RWPE1 (cell line): ENCODE data around the gene DMBX1.

Experiments used
- CTCF ChIA-PET: fragments of 350-600 bp; sonication (Branson Sonifier 250); formaldehyde crosslinking; extraction: SDS; loops from one replicate; lab custom pipeline; 2021; lab: Yijun Ruan, JAX
- POLR2A ChIA-PET: fragments of 400-600 bp; formaldehyde crosslinking; extraction: SDS; loops from one replicate; lab custom pipeline; 2020; ENCODE audit warnings: antibody characterized with exemption; ENCODE audit not compliant: low non-redundant PET; lab: Yijun Ruan, JAX
- DNase-seq: peaks from one replicate; pipeline ENCODE4 v3.0.0; 2012; ENCODE audit warnings: low spot score
- H3K27ac ChIP-seq: fragments of 450-650 bp; 2 replicates; pipeline ENCODE4 v1.5.1; 2017
- CTCF ChIP-seq: fragments of 450-650 bp; conservative IDR thresholded peaks from 2 replicates; pipeline ENCODE4 v1.5.1; 2017; ENCODE audit warnings: low read depth, mild to moderate bottlenecking

Gene DMBX1

DNA sequence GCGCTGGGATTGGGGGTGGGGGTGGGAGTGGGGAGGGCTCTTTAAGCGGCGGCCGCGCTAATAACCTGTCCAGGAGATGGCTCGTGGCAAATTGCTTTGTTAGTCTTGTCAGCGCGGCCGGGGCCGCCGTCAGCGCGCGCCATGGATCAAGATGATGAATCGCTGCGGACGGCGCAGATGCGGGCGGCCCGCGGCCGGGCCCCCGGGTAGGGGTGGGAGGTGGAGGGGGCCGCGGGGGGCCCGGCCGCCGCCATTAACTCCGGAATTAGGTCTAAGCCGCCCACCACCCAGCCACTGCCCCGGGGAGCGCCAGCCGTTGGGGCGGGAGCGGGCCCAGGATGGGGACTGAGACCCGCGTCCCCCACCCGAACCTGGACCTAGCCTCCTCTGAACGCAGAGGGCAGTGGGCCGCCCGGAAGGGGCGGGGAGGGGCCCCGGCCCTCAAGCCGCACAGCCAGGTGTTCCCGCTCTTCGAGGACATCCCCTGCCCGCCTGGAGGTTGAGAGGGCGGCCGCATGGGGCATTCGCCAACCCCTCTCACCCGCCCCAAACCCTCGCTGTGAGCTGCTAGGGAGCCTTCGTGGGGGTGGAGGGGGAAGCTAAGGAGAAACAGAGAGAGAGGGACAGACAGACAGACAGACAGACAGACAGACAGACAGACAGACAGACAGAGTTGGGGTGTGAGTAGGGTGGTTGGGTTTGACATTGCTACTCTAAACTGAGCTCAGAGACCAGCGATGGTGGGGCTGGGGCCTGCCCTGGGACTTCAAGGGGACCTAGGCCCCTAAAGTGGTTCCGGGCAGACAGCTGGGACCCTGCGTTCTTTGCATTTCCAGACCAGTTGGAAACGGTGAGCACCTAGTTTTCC lies 3.8 kb upstream of the DMBX1 start:
- no peak for TF ChIP-seq CTCF
- ChIA-PET POLR2A (no interaction called here), CTCF (interaction anchor here (0.5 to 0.6 kb wide), 2 partner anchors 37 to 47 kb away, joined by 3 to 4 read pairs; no protein-coding TSS in a partner anchor)
- no peak overlapping the region for H3K27ac ChIP-seq
- no peak for DNase-seq

DNA sequence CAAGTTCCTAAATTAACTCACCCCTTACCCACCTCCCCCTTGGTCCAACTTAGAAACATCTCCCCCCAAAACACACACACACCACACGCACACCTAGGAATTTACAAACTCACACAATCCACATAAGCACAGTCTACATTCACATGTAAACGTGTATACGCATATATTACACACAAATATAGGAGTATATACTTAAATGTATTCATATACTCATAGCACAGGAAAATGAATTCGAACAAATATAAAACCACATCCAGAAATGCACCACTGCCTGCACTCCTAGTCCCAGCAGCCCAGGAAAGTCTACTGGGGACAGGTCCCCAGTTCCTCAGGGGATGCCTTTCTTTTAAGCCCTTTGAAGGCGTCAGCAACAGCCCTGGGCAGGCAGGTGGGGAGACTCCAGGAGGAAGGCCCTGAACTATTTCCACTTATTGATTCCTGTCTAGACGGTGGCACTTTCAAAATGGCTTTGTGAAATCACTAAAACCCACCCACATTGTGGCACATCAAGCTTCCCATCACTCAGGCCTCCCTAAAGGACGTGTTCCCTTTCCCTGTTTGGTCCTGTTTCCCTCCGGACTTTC lies 3.1 kb upstream of the DMBX1 start:
- POLR2A ChIA-PET = no interaction called here
- DNase-seq = no peak
- TF ChIP-seq CTCF = no peak
- no peak overlapping the region for H3K27ac ChIP-seq
- CTCF ChIA-PET = interaction anchor here (0.5 to 2.4 kb wide), 5 partner anchors 9 to 409 kb away, joined by 3 to 13 read pairs (median 6); no protein-coding TSS in a partner anchor

- POLR2A ChIA-PET = no interaction called here
- no peak for DNase-seq
- TF ChIP-seq CTCF = no peak
- CTCF ChIA-PET = interaction anchor here (0.5 to 2.4 kb wide), 11 partner anchors 9 to 327 kb away, joined by 3 to 13 read pairs (median 4); no protein-coding TSS in a partner anchor
- H3K27ac ChIP-seq = no peak overlapping the region
Measured at GRCh38 chr1:46487818-46488218, 1.8 kb upstream of the DMBX1 start.

GRCh38 chr1:46488343-46489168 lies 1.1 kb upstream of the DMBX1 start:
- ChIA-PET POLR2A (no interaction called here), CTCF (interaction anchor here (0.6 to 2.4 kb wide), 9 partner anchors 9 to 326 kb away, joined by 3 to 13 read pairs (median 4); no protein-coding TSS in a partner anchor)
- TF ChIP-seq CTCF = no peak
- no peak for DNase-seq
- no peak overlapping the region for H3K27ac ChIP-seq

DNA sequence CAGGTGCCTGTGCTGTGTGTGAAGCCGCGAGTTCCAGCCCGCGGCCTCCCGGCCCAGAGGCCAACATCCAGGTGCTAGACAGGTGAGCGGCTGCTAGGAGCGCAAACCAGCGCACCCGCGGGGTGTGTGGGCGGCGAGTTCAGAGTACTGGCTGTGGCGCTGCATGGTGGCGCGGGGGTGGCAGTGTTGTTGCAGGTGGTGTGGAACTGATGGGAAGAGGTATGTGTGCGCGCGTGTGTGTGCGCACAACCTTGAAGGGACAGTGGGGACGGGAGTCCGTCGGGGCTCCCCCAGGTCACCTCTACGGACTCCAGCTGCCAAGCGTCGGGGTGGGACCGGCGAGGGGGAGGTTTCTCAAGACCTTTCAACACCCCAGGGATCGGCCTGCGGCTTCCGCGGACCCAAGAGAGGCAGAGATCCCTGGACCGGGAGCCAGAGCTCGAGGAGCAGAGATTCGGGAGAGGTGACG lies 433 bp upstream of the DMBX1 start:
- ChIA-PET POLR2A (no interaction called here), CTCF (interaction anchor here (0.8 to 1.2 kb wide), 2 partner anchors 38 to 236 kb away, joined by 3 to 4 read pairs; no protein-coding TSS in a partner anchor)
- TF ChIP-seq CTCF = no peak
- no peak for DNase-seq
- no peak overlapping the region for H3K27ac ChIP-seq

- ChIA-PET CTCF (interaction anchor here (1.2 kb wide), 1 partner anchor 28 kb away, joined by 3 read pairs; no protein-coding TSS in a partner anchor), POLR2A (no interaction called here)
- no peak for DNase-seq
- TF ChIP-seq CTCF = no peak
- H3K27ac ChIP-seq = no peak overlapping the region
Measured at GRCh38 chr1:46490406-46490655, 695 bp downstream of the DMBX1 start.
